Neural crest cell (in vitro differentiated cells): ENCODE measurements around the gene CERS6. TPM values are rescaled to one million over a fixed set of nuclear protein-coding genes. Genes with fewer than 3 reads are reported as not detected.

Experiments used
- DNase-seq: peaks from one replicate; pipeline ENCODE4 v3.0.0; 2021; ENCODE audit warnings: low read depth, mixed read lengths, low spot score
- H3K27ac Mint-ChIP-seq: one replicate; pipeline ENCODE4 v1.8.0; 2021; ENCODE audit warnings: mild to moderate bottlenecking, mixed read lengths; ENCODE audit not compliant: unreplicated experiment
- H3K27me3 Mint-ChIP-seq: 2 replicates; pipeline ENCODE4 v1.8.0; 2021; ENCODE audit warnings: low read depth, mild to moderate bottlenecking, mixed read lengths
- H3K36me3 Mint-ChIP-seq: 2 replicates; pipeline ENCODE4 v1.8.0; 2021; ENCODE audit warnings: low read depth, mild to moderate bottlenecking, mixed read lengths
- H3K4me1 Mint-ChIP-seq: 2 replicates; pipeline ENCODE4 v1.8.0; 2021; ENCODE audit warnings: mixed read lengths
- H3K4me3 Mint-ChIP-seq: one replicate; pipeline ENCODE4 v1.8.0; 2021; ENCODE audit warnings: mild to moderate bottlenecking, mixed read lengths
- H3K9me3 Mint-ChIP-seq: 2 replicates; pipeline ENCODE4 v1.8.0; 2021; ENCODE audit warnings: mixed read lengths
- CTCF ChIP-seq: fragments of 200-600 bp; sonication (generic); conservative IDR thresholded peaks from 2 replicates; pipeline ENCODE4 v1.5.0; 2021; ENCODE audit warnings: antibody characterized with exemption, mild to moderate bottlenecking
- total RNA-seq: library from RNA; stranded (reverse); gene quantifications from 2 replicates; pipeline ENCODE4 v1.2.1, GENCODE V29; 2021

Gene CERS6
- total RNA-seq, 1 donor from 2014 or later, result 27.4 TPM

- DNase-seq, result no peak
- Mint-ChIP-seq H3K36me3 (peaks cover 17% of the 10 kb centered on the region), H3K9me3 (peaks cover 4% of the 10 kb centered on the region), H3K27me3 (no peaks in the 10 kb centered on the region), H3K27ac (no peak overlapping the region), H3K4me3 (no peak overlapping the region), H3K4me1 (peaks cover 8% of the 10 kb centered on the region)
- TF ChIP-seq CTCF, result no peak
Measured at GRCh38 chr2:168560817-168561499, 104.9 kb downstream of the CERS6 start.

- Mint-ChIP-seq H3K4me3 (no peak overlapping the region), H3K27me3 (no peaks in the 10 kb centered on the region), H3K4me1 (peaks cover 8% of the 10 kb centered on the region), H3K27ac (no peak overlapping the region), H3K36me3 (peaks cover 17% of the 10 kb centered on the region), H3K9me3 (peaks cover 4% of the 10 kb centered on the region)
- DNase-seq, result no peak
- TF ChIP-seq CTCF, result no peak
Measured at GRCh38 chr2:168561991-168562390, 105.9 kb downstream of the CERS6 start.

GRCh38 chr2:168562971-168563370 is 106.9 kb downstream of the CERS6 start:
- no peak overlapping the region for H3K27ac Mint-ChIP-seq
- H3K4me1 Mint-ChIP-seq, result peaks cover 8% of the 10 kb centered on the region
- peaks cover 4% of the 10 kb centered on the region for H3K9me3 Mint-ChIP-seq
- peaks cover 17% of the 10 kb centered on the region for H3K36me3 Mint-ChIP-seq
- no peak overlapping the region for H3K4me3 Mint-ChIP-seq
- no peak for DNase-seq
- TF ChIP-seq CTCF, result no peak
- no peaks in the 10 kb centered on the region for H3K27me3 Mint-ChIP-seq

- no peak for TF ChIP-seq CTCF
- no peak overlapping the region for H3K27ac Mint-ChIP-seq
- peaks cover 8% of the 10 kb centered on the region for H3K4me1 Mint-ChIP-seq
- peaks cover 17% of the 10 kb centered on the region for H3K36me3 Mint-ChIP-seq
- DNase-seq, result no peak
- peaks cover 4% of the 10 kb centered on the region for H3K9me3 Mint-ChIP-seq
- no peak overlapping the region for H3K4me3 Mint-ChIP-seq
- H3K27me3 Mint-ChIP-seq, result no peaks in the 10 kb centered on the region
Measured at GRCh38 chr2:168564641-168565040, 108.6 kb downstream of the CERS6 start.

GRCh38 chr2:168565112-168565511 is 109.0 kb downstream of the CERS6 start:
- H3K27ac Mint-ChIP-seq, result no peak overlapping the region
- H3K9me3 Mint-ChIP-seq, result no peaks in the 10 kb centered on the region
- H3K27me3 Mint-ChIP-seq, result no peaks in the 10 kb centered on the region
- H3K36me3 Mint-ChIP-seq, result peaks cover 13% of the 10 kb centered on the region
- no peak overlapping the region for H3K4me3 Mint-ChIP-seq
- DNase-seq, result no peak
- TF ChIP-seq CTCF, result no peak
- peaks cover 8% of the 10 kb centered on the region for H3K4me1 Mint-ChIP-seq
